GM13976 (cell line): ENCODE results near the gene RIPK4.
"Not testable (repeated sequence)": the region's sequence is repeated elsewhere in the genome, so short reads cannot be mapped to it uniquely, and the experiment has no call there.

Experiments used
- DNase-seq: peaks from one replicate; pipeline ENCODE4 v3.0.0; 2012; ENCODE audit warnings: low spot score
- CTCF ChIP-seq: IDR thresholded peaks from 2 replicates; pipeline ENCODE4 v1.5.1; 2012; ENCODE audit warnings: borderline replicate concordance, mild to moderate bottlenecking; ENCODE audit not compliant: insufficient read depth; ENCODE audit errors: extremely low read depth, missing control alignments, control extremely low read depth
- in situ Hi-C: fragments of 300-500 bp; cut with MboI; formaldehyde crosslinking; loops from one replicate; pipeline ENCODE4 v1.12.0; 2022; ENCODE audit warnings: low sequenced_read_pairs, mixed read lengths, inconsistent platforms; ENCODE audit not compliant: unreplicated experiment

Gene RIPK4

GRCh38 chr21:41699311-41699710, 67.5 kb downstream of the RIPK4 start:
- no peak for DNase-seq
- in situ Hi-C loops, result no loop called here
- no peak for TF ChIP-seq CTCF

- in situ Hi-C loops, result no loop called here
- no peak for TF ChIP-seq CTCF
- no peak for DNase-seq
Observed at GRCh38 chr21:41698071-41698470, 68.8 kb downstream of the RIPK4 start.

GRCh38 chr21:41695513-41695912, 71.3 kb downstream of the RIPK4 start:
- no peak for TF ChIP-seq CTCF
- in situ Hi-C loops, result no loop called here
- no peak for DNase-seq

- in situ Hi-C loops, DNase-seq: not testable (repeated sequence)
Observed at GRCh38 chr21:41694042-41694441, 72.8 kb downstream of the RIPK4 start.

- in situ Hi-C loops, result no loop called here
- no peak for TF ChIP-seq CTCF
- DNase-seq, result no peak
Observed at GRCh38 chr21:41692185-41692565, 74.7 kb downstream of the RIPK4 start.

GRCh38 chr21:41691205-41692184, 75.4 kb downstream of the RIPK4 start:
- no peak for DNase-seq
- in situ Hi-C loops, result no loop called here
- TF ChIP-seq CTCF, result no peak
